ENCODE measurements around the gene NALCN. TPM values are rescaled to one million over a fixed set of nuclear protein-coding genes. Genes with fewer than 3 reads are reported as not detected.

Gene NALCN
- total and polyA plus RNA-seq, 10 of the 15 experiments (the other 5 are each of a cell fraction or from before 2014, with no cell fraction given) = under 0.01 TPM; not detected in 9

- no peak for TF ChIP-seq ZNF274 (IDR thresholded peaks at IDR 0.05; ENCODE audit: insufficient read depth, insufficient read length)
- TF ChIP-seq ZNF24 (IDR thresholded peaks at IDR 0.05) = no peak
Observed at GRCh38 chr13:101451641-101452040, 35.3 kb upstream of the NALCN start (continued).

GRCh38 chr13:101450749-101451130, 34.4 kb upstream of the NALCN start:
- ChIA-PET SMC1A (ENCODE audit: uncharacterized antibody, unreplicated experiment) (no interaction called here), POLR2A (no interaction called here), RAD21 (ENCODE audit: unreplicated experiment) (no interaction called here), CTCF (no interaction called here)
- Histone ChIP-seq H3K79me2 (ENCODE audit: control insufficient read depth, insufficient read depth, low read length) (no peaks in the 10 kb centered on the region), H2AFZ (ENCODE audit: control insufficient read depth, low read depth, low read length) (no peak overlapping the region), H3K4me1 (ENCODE audit: control insufficient read depth, insufficient read depth, low read length) (no peaks in the 10 kb centered on the region), H3K27ac (ENCODE audit: control insufficient read depth, insufficient read depth) (no peak overlapping the region), H3K27me3 (replicated peaks in 1 of 2; ENCODE audit: control insufficient read depth in 2 of 2, insufficient read depth in 2 of 2, low read length in 1 of 2) (no peaks in the 10 kb centered on the region; a peak in 1 of 4 replicates), H3K4me2 (ENCODE audit: control insufficient read depth, insufficient read depth) (no peak overlapping the region), H3K9ac (ENCODE audit: control insufficient read depth, insufficient read depth, low read length) (no peak overlapping the region), H3K4me3 (no peak overlapping the region), H3K9me3 (replicated peaks; ENCODE audit: control insufficient read depth, insufficient read depth, low read length) (no peaks in the 10 kb centered on the region), H4K20me1 (ENCODE audit: control insufficient read depth, insufficient read depth) (no peaks in the 10 kb centered on the region), H3K36me3 (ENCODE audit: control insufficient read depth in 2 of 2, insufficient read depth in 2 of 2, low read length in 1 of 2) (no peaks in the 10 kb centered on the region)
- ATAC-seq (no peak), FAIRE-seq (no peak), DNase-seq (ENCODE audit: low read depth, low spot score) (no peak)
- intact Hi-C loops (cut with micrococcal nuclease; ENCODE audit: unreplicated experiment) (no loop called here), in situ Hi-C loops (cut with MboI) (no loop called here)
- no TSS peak for BruUV-seq (replicated peaks)
- WGBS (ENCODE audit: insufficient coverage, insufficient replicate concordance, low lambda C conversion rate, missing lambda C conversion rate) = 23% methylated on average over 2 of the region's 2 CpGs
- TF ChIP-seq NFYA (IDR thresholded peaks at IDR 0.05; ENCODE audit: borderline replicate concordance, low read depth, low read length) (no peak), CREB1 (IDR thresholded peaks at IDR 0.05; ENCODE audit: low read depth) (no peak), SMARCA5 (IDR thresholded peaks at IDR 0.05) (no peak), SMAD1 (IDR thresholded peaks at IDR 0.05; ENCODE audit: low read depth, partially characterized antibody) (no peak)
